Activated B cell treated with CpG ODN at 0.5 μM for 24 hours (primary cell): Measurements from ENCODE around the gene SLC43A3. TPM values are rescaled to one million over a fixed set of nuclear protein-coding genes. Genes with fewer than 3 reads are reported as not detected.
"Not testable (repeated sequence)": the region's sequence is repeated elsewhere in the genome, so short reads cannot be mapped to it uniquely, and the experiment has no call there.

Source experiments
- ATAC-seq: fragments of 200-7000 bp; cut with Tn5 transposase; one replicate; pipeline ENCODE4 v1.10.0; 2021; ENCODE audit warnings: low read depth, mild to moderate bottlenecking, moderate library complexity
- CTCF ChIA-PET: fragments of 350-600 bp; sonication (Branson Sonifier 250); formaldehyde crosslinking; loops from one replicate; lab custom pipeline; 2021; ENCODE audit warnings: antibody characterized with exemption; lab: Charles Lee
- POLR2A ChIA-PET: fragments of 350-600 bp; sonication (Branson Sonifier 250); formaldehyde crosslinking; loops from one replicate; lab custom pipeline; 2021; ENCODE audit warnings: antibody characterized with exemption; lab: Charles Lee
- DNase-seq: peaks from one replicate; pipeline ENCODE4 v3.0.0; 2022
- H3K27ac Mint-ChIP-seq: one replicate; pipeline ENCODE4 v1.8.0; 2020; ENCODE audit warnings: mixed read lengths
- H3K27me3 Mint-ChIP-seq: one replicate; pipeline ENCODE4 v1.8.0; 2021; ENCODE audit warnings: mixed read lengths
- H3K36me3 Mint-ChIP-seq: one replicate; pipeline ENCODE4 v1.8.0; 2021; ENCODE audit warnings: low read depth, mixed read lengths
- H3K4me1 Mint-ChIP-seq: one replicate; pipeline ENCODE4 v1.8.0; 2021; ENCODE audit warnings: mixed read lengths
- H3K4me3 Mint-ChIP-seq: one replicate; pipeline ENCODE4 v1.8.0; 2020; ENCODE audit warnings: mild to moderate bottlenecking, mixed read lengths
- H3K9me3 Mint-ChIP-seq: one replicate; pipeline ENCODE4 v1.8.0; 2020; ENCODE audit warnings: mixed read lengths
- intact Hi-C: fragments of 100-400 bp; cut with micrococcal nuclease; formaldehyde crosslinking; loops from one replicate; pipeline ENCODE4 v1.15.1; 2024
- total RNA-seq: library from RNA; stranded (reverse); gene quantifications from 2 replicates; pipeline ENCODE4 v1.2.3, GENCODE V29; 2022
- TF ChIP-seq, protein P1 (sequence below): fragments of 200-600 bp; IDR thresholded peaks from one replicate; pipeline ENCODE4 v1.8.0; 2022; ENCODE audit warnings: antibody characterized with exemption, mild to moderate bottlenecking

SLC43A3 gene
- total RNA-seq, 1 donor from 2014 or later: 237 TPM

DNA sequence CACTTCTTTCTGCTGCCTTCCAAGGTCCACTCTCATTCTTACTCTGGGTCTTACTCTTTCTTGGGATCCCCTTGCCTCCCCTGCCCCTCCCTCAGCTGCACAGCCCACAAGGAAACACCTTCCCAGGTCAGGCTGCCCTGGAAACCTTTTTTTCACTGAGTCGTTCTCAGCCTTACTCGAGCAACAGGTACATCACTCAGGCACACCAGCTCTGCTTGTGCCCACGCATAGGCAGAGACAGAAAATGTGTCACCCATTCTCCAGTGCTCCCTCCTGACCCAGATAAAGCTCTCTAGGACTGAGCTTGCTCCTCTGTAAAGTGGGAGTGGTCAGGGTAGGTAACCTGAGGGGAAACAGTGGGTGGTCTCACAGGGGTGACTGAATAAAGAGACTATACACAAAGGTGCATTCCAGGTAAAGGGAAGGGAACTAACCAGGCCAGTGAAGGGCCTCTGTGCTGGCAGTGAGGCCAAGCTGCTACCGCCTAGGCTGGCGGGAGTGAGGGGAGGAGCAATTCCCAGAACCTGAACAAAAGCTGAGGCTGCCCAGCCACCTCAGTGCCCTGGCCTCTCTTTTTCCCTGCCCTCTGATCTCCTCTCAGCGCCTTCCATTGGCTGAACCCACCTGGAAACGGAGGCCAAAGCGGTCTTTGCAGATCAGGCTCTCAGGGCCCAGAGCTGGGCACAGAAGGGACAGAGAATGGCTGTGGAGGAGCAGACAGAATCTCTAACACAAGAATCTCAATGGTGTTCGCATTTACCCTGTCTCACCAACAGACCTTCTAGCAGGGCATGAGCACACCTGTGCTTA, 61.9 kb downstream of the SLC43A3 start:
- TF ChIP-seq, protein P1, sequence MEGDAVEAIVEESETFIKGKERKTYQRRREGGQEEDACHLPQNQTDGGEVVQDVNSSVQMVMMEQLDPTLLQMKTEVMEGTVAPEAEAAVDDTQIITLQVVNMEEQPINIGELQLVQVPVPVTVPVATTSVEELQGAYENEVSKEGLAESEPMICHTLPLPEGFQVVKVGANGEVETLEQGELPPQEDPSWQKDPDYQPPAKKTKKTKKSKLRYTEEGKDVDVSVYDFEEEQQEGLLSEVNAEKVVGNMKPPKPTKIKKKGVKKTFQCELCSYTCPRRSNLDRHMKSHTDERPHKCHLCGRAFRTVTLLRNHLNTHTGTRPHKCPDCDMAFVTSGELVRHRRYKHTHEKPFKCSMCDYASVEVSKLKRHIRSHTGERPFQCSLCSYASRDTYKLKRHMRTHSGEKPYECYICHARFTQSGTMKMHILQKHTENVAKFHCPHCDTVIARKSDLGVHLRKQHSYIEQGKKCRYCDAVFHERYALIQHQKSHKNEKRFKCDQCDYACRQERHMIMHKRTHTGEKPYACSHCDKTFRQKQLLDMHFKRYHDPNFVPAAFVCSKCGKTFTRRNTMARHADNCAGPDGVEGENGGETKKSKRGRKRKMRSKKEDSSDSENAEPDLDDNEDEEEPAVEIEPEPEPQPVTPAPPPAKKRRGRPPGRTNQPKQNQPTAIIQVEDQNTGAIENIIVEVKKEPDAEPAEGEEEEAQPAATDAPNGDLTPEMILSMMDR: no peak
- Mint-ChIP-seq H3K9me3 (no peaks in the 10 kb centered on the region), H3K4me3 (no peak overlapping the region), H3K4me1 (no peaks in the 10 kb centered on the region), H3K36me3 (no peaks in the 10 kb centered on the region), H3K27ac (no peak overlapping the region), H3K27me3 (peaks cover 16% of the 10 kb centered on the region)
- POLR2A ChIA-PET: no interaction called here
- DNase-seq (no peak), ATAC-seq (no peak)
- CTCF ChIA-PET: interaction anchor here (0.9 kb wide), 1 partner anchor 19 kb away, joined by 3 read pairs; no protein-coding TSS in a partner anchor
- intact Hi-C loops: no loop called here

DNA sequence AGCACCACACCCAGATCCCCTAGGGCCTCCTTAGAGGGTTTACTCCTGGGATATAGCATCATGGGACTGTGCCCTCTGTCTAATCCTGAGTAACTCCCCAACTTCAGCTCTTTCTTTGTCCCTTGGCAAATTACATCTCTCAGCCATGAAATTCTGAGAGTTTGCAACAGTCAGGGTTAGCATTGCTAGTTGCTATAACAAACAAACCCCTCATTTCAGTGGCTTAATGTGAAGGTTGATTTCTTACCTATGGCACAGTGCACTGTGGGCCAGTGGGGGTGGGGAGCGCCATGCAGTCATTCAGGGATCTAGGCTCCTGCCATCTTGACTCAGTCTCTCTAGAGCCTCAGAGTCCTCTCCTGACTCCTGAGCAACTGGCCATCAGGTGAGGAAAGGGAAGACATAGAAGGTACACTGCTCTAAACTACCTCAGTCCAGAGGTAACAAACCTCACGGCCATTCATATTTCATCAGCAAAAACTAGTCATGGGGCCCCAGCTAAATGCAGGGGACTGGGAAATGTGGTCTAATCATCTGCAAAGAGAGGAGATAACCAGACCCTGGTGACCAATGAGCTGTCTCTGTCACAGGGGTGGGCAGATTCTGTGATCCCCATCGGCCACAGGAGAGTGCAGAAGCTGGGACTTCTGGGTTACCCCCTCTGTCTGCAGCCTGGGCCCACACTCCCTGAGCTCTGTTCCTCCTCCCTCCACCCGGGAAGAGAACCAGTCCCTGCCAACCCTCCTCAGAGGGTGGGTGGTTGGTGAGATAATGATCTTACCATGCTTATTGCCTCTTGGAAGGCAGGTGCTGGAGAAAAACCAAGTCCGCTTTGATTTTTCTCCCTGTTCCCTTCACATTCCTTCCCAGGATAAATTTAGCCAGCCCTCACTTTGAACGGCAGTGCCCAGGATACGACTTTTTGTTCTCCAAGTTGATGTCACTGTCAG, 63.5 kb downstream of the SLC43A3 start:
- TF ChIP-seq, protein P1: no peak
- Mint-ChIP-seq H3K27ac (no peak overlapping the region), H3K4me1 (no peaks in the 10 kb centered on the region), H3K9me3 (no peaks in the 10 kb centered on the region), H3K27me3 (peaks cover 13% of the 10 kb centered on the region), H3K36me3 (no peaks in the 10 kb centered on the region), H3K4me3 (no peak overlapping the region)
- ChIA-PET CTCF (interaction anchor here (2.5 kb wide), 1 partner anchor 18 kb away, joined by 9 read pairs; no protein-coding TSS in a partner anchor), POLR2A (no interaction called here)
- DNase-seq (no peak), ATAC-seq (no peak)
- intact Hi-C loops: no loop called here

DNA sequence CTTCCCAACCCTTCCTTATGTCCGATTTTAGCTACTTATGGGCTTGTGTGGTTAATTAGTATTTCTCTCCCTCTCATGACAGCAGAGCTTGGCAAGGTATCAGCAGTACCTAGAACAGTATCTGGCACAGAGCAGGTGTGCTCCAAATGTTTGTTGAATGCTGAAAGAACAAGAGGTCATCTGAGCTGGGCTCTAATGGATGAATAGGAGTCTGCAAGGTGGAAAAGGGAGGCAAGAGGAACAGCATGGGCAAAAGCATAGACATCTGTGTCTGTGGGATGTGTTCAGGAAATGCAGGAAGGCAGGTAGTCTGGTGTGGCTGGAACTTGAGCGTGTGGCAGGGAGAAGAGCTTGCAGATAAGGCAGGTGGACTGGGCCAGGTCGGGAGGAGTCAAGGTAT, 65.0 kb downstream of the SLC43A3 start:
- ATAC-seq: no peak
- intact Hi-C loops: no loop called here
- no peaks in the 10 kb centered on the region for H3K4me1 Mint-ChIP-seq
- ChIA-PET POLR2A (no interaction called here), CTCF (interaction anchor here (2.5 kb wide), 1 partner anchor 17 kb away, joined by 9 read pairs; no protein-coding TSS in a partner anchor)
- H3K4me3 Mint-ChIP-seq: no peak overlapping the region
- peaks cover 12% of the 10 kb centered on the region for H3K27me3 Mint-ChIP-seq
- H3K9me3 Mint-ChIP-seq: no peaks in the 10 kb centered on the region
- TF ChIP-seq, protein P1: no peak
- no peak for DNase-seq
- H3K27ac Mint-ChIP-seq: no peak overlapping the region
- no peaks in the 10 kb centered on the region for H3K36me3 Mint-ChIP-seq

DNA sequence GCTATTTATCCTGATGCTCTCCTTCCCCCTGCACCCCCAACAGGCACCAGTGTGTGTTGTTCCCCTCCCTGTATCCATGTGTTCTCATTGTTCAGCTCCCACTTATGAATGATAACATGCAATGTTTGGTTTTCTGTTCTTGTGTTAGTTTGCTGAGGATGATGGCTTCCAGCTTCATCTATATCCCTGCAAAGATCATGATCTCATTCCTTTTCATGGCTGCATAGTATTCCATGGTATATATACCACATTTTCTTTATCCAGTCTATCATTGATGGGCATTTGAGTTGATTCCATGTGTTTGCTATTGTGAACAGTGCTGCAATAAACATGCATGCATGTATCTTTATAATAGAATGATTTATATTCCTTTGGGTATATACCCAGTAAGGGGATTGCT, 65.5 kb downstream of the SLC43A3 start:
- H3K9me3 Mint-ChIP-seq, H3K4me3 Mint-ChIP-seq, H3K27ac Mint-ChIP-seq, H3K36me3 Mint-ChIP-seq, ATAC-seq, DNase-seq, H3K4me1 Mint-ChIP-seq, intact Hi-C loops, POLR2A ChIA-PET: not testable (repeated sequence)
- CTCF ChIA-PET: interaction anchor here (0.9 to 2.5 kb wide), 2 partner anchors 16 to 97 kb away, joined by 3 to 9 read pairs; no protein-coding TSS in a partner anchor
- H3K27me3 Mint-ChIP-seq: peaks cover 13% of the 10 kb centered on the region

DNA sequence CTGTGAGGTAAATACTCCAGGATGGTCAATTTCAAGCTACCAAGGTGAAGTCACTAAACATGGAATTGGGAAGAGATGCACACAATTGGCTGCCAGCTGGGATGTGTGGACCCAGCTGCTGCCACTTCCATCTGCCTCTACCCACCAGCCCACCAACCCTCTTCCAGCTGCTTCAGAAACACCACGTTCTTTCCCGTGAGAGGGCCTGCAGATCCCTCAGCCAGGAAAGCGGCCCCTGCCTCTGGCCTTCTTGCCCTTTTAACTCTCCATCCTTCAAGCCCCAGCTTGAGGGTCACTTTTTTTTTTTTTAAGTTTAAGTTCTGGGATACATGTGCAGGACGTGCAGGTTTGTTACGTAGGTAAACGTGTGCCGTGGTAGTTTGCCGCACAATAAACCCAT, 65.9 kb downstream of the SLC43A3 start:
- ATAC-seq: no peak
- CTCF ChIA-PET: interaction anchor here (0.9 to 2.5 kb wide), 2 partner anchors 16 to 97 kb away, joined by 3 to 9 read pairs; no protein-coding TSS in a partner anchor
- POLR2A ChIA-PET: no interaction called here
- peaks cover 5% of the 10 kb centered on the region for H3K4me1 Mint-ChIP-seq
- peaks cover 17% of the 10 kb centered on the region for H3K27me3 Mint-ChIP-seq
- intact Hi-C loops: no loop called here
- H3K36me3 Mint-ChIP-seq: no peaks in the 10 kb centered on the region
- H3K9me3 Mint-ChIP-seq: no peaks in the 10 kb centered on the region
- TF ChIP-seq, protein P1: no peak
- H3K4me3 Mint-ChIP-seq: no peak overlapping the region
- DNase-seq: no peak
- no peak overlapping the region for H3K27ac Mint-ChIP-seq
